ENCODE results near the gene SMAD5. TPM values are rescaled to one million over a fixed set of nuclear protein-coding genes. Genes with fewer than 3 reads are reported as not detected.

SMAD5 gene
- total and polyA plus RNA-seq, 2 of the 8 experiments (the other 6 are each of a cell fraction or from before 2014, with no cell fraction given), result 30.2 to 60.5 TPM

DNA sequence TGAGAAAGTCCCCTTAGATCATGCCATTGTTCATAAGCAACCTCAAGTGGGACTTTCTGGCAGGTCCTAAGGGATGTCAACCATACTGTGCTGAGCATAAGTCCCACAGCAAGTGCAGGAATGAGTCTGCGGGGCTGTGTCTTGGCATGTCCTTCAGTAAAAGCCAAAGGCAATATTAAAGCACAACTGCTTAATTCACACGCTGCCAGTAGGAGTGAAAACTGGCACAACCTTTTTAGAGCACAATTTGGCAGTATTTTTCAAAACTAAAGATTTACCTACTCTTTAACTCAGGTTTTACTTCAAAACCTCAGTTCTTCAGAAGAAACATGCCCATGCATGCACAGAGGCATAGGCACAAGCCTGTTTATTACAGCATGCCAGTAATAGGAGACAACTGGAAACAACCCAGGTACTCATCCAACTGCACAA, 24.4 kb upstream of the SMAD5 start (continued):
- TF ChIP-seq JUND (IDR thresholded peaks at IDR 0.05; ENCODE audit: low read length) (no peak), CBX5 (IDR thresholded peaks at IDR 0.05; ENCODE audit: low read depth, low read length) (no peak), BCL11A (IDR thresholded peaks at IDR 0.05; ENCODE audit: low read depth in 2 of 2, low read length in 2 of 2) (no peak), CEBPB (IDR thresholded peaks at IDR 0.05; ENCODE audit: low read depth, low read length) (no peak)

Measured in H1 (cell line).